H1 (cell line): Measurements from ENCODE around the gene FNIP2. TPM values are rescaled to one million over a fixed set of nuclear protein-coding genes. Genes with fewer than 3 reads are reported as not detected.

Experiments
- CTCF ChIA-PET: fragments of 300-600 bp; sonication (Branson Sonifier 250); formaldehyde crosslinking; loops from one replicate; lab custom pipeline; 2021; ENCODE audit not compliant: partially characterized antibody; lab: Charles Lee
- POLR2A ChIA-PET: fragments of 300-600 bp; sonication (Branson Sonifier 250); formaldehyde crosslinking; loops from one replicate; lab custom pipeline; 2021; ENCODE audit warnings: inconsistent platforms; ENCODE audit not compliant: partially characterized antibody; lab: Charles Lee
- DNase-seq, 2 experiments: peaks; one replicate each; pipeline versions ENCODE4 v3.0.0 to v3.0.0-alpha.2; 2010 to 2022; ENCODE audit warnings: low spot score in 2 of 2, low read depth in 1 of 2, mixed read lengths in 1 of 2
- FAIRE-seq: peaks from 2 replicates; lab custom pipeline; 2011; peaks lifted over from hg19 to GRCh38; lab: Jason Lieb, UNC
- H2AFZ ChIP-seq: 2 replicates; pipeline ENCODE4 v1.8.1; 2012; ENCODE audit warnings: low read length, inconsistent platforms
- H2AK5ac ChIP-seq: 2 replicates; pipeline ENCODE4 v1.6.1; 2013; ENCODE audit warnings: low read depth, low read length
- H2BK120ac ChIP-seq: replicated peaks from 2 replicates; pipeline ENCODE3; 2013; ENCODE audit warnings: low read depth, low read length, inconsistent platforms
- H2BK12ac ChIP-seq: 2 replicates; pipeline ENCODE4 v1.6.1; 2013; ENCODE audit warnings: low read depth, low read length
- H2BK15ac ChIP-seq: 2 replicates; pipeline ENCODE4 v1.6.1; 2013; ENCODE audit warnings: low read length
- H2BK20ac ChIP-seq: 2 replicates; pipeline ENCODE4 v1.6.1; 2013; ENCODE audit warnings: low read length
- H2BK5ac ChIP-seq: 2 replicates; pipeline ENCODE4 v1.6.1; 2013; ENCODE audit warnings: low read depth, low read length
- H3K14ac ChIP-seq: 2 replicates; pipeline ENCODE4 v1.6.1; 2013; ENCODE audit warnings: inconsistent platforms; ENCODE audit not compliant: insufficient read length
- H3K18ac ChIP-seq: 2 replicates; pipeline ENCODE4 v1.6.1; 2013; ENCODE audit warnings: low read length; ENCODE audit errors: extremely low read depth
- H3K23ac ChIP-seq: 2 replicates; pipeline ENCODE4 v1.6.1; 2013; ENCODE audit warnings: inconsistent platforms; ENCODE audit not compliant: insufficient read length
- H3K23me2 ChIP-seq: 2 replicates; pipeline ENCODE4 v1.6.1; 2013; ENCODE audit warnings: low read depth, low read length
- H3K27ac ChIP-seq: 2 replicates; pipeline ENCODE4 v1.6.1; 2011; ENCODE audit warnings: low read depth, low read length, inconsistent platforms
- H3K27me3 ChIP-seq, 4 experiments: replicated peaks in 1 of 4; 1 replicate in 1 of 4; 2 replicates in 3 of 4; pipeline versions ENCODE4 v1.6.1 to v1.8.1; 2011 to 2013; ENCODE audit warnings: low read length in 3 of 4, mild to moderate bottlenecking in 3 of 4, inconsistent platforms in 2 of 4, mixed read lengths in 2 of 4, moderate library complexity in 1 of 4; ENCODE audit not compliant: control insufficient read depth in 3 of 4, insufficient read depth in 3 of 4; ENCODE audit errors: extremely low read depth in 1 of 4
- H3K36me3 ChIP-seq, 4 experiments: 2 replicates each; pipeline versions ENCODE4 v1.6.1 to v1.8.1; 2011 to 2013; ENCODE audit warnings: mild to moderate bottlenecking in 4 of 4, low read length in 3 of 4, moderate library complexity in 2 of 4, control low read depth in 1 of 4, inconsistent platforms in 1 of 4; ENCODE audit not compliant: insufficient read depth in 4 of 4, control insufficient read depth in 2 of 4
- H3K4ac ChIP-seq: replicated peaks from 2 replicates; pipeline ENCODE3; 2013; ENCODE audit warnings: low read length, low read depth, mixed read lengths, inconsistent platforms; ENCODE audit not compliant: insufficient read length
- H3K4me1 ChIP-seq, 4 experiments: replicated peaks in 1 of 4; 1 replicate in 1 of 4; 2 replicates in 3 of 4; pipeline versions ENCODE4 v1.6.1 to v1.8.1; 2011 to 2013; ENCODE audit warnings: low read length in 3 of 4, inconsistent platforms in 2 of 4, mixed read lengths in 1 of 4; ENCODE audit not compliant: insufficient read depth in 4 of 4, control insufficient read depth in 3 of 4
- H3K4me2 ChIP-seq, 2 experiments: 2 replicates each; pipeline versions ENCODE4 v1.6.1 to v1.8.1; 2011 to 2013; ENCODE audit warnings: low read depth in 2 of 2, low read length in 2 of 2, control low read depth in 1 of 2, inconsistent platforms in 1 of 2, mild to moderate bottlenecking in 1 of 2; ENCODE audit not compliant: insufficient read depth in 1 of 2
- H3K4me3 ChIP-seq, 4 experiments: fragments of 200-600, 300-600 bp in 1 of 4; sonication (generic), shearing (Covaris generic), sonication (Bioruptor Twin) in 1 of 4; 2 replicates each; pipeline versions ENCODE4 v1.5.1 to v1.8.1; 2011 to 2016; ENCODE audit warnings: low read length in 4 of 4, low read depth in 3 of 4, control low read depth in 2 of 4, inconsistent platforms in 2 of 4, mild to moderate bottlenecking in 2 of 4, mixed read lengths in 1 of 4, moderate library complexity in 1 of 4; ENCODE audit not compliant: insufficient read depth in 2 of 4; ENCODE audit errors: extremely low read depth in 1 of 4
- H3K56ac ChIP-seq: replicated peaks from 2 replicates; pipeline ENCODE3; 2013; ENCODE audit warnings: low read depth, mild to moderate bottlenecking, mixed read lengths, low read length, inconsistent platforms; ENCODE audit not compliant: insufficient read length
- H3K79me1 ChIP-seq: 2 replicates; pipeline ENCODE4 v1.6.1; 2013; ENCODE audit warnings: low read depth, low read length, control low read depth
- H3K79me2 ChIP-seq, 2 experiments: 2 replicates each; pipeline versions ENCODE4 v1.6.1 to v1.8.1; 2012 to 2013; ENCODE audit warnings: low read length in 2 of 2, mild to moderate bottlenecking in 2 of 2, inconsistent platforms in 1 of 2; ENCODE audit not compliant: insufficient read depth in 2 of 2, control insufficient read depth in 1 of 2
- H3K9ac ChIP-seq, 4 experiments: replicated peaks in 1 of 4; 1 replicate in 1 of 4; 2 replicates in 3 of 4; pipeline versions ENCODE4 v1.6.1 to v1.8.1; 2011 to 2013; ENCODE audit warnings: low read depth in 3 of 4, low read length in 3 of 4, control low read depth in 2 of 4, mild to moderate bottlenecking in 2 of 4, moderate library complexity in 2 of 4, inconsistent platforms in 1 of 4; ENCODE audit errors: extremely low read depth in 1 of 4
- H3K9me3 ChIP-seq, 2 experiments: 2 replicates each; pipeline versions ENCODE4 v1.6.1 to v1.8.1; 2012 to 2013; ENCODE audit warnings: mild to moderate bottlenecking in 2 of 2, moderate library complexity in 2 of 2, control low read depth in 1 of 2, inconsistent platforms in 1 of 2, low read depth in 1 of 2, low read length in 1 of 2, mixed read lengths in 1 of 2; ENCODE audit not compliant: insufficient read depth in 2 of 2
- H4K20me1 ChIP-seq, 2 experiments: replicated peaks in 1 of 2; 2 replicates each; pipeline versions ENCODE3 to v1.8.1; 2011 to 2013; ENCODE audit warnings: inconsistent platforms in 2 of 2, low read length in 2 of 2, mild to moderate bottlenecking in 1 of 2; ENCODE audit not compliant: insufficient read depth in 2 of 2, control insufficient read depth in 1 of 2
- H4K5ac ChIP-seq: 2 replicates; pipeline ENCODE4 v1.6.1; 2013; ENCODE audit warnings: low read length, low read depth, mixed read lengths, inconsistent platforms; ENCODE audit not compliant: insufficient read length
- H4K8ac ChIP-seq: 2 replicates; pipeline ENCODE4 v1.8.0; 2013; ENCODE audit warnings: mild to moderate bottlenecking, moderate library complexity, low read length, inconsistent platforms; ENCODE audit not compliant: insufficient read depth; ENCODE audit errors: extremely low read depth
- H4K91ac ChIP-seq: replicated peaks from 2 replicates; pipeline ENCODE3; 2013; ENCODE audit warnings: low read length, mixed read lengths, inconsistent platforms; ENCODE audit not compliant: insufficient read length
- BACH1 ChIP-seq: IDR thresholded peaks from 2 replicates; pipeline ENCODE4 v1.6.1; 2012; ENCODE audit warnings: low read length, improper control_type of control experiment
- CBX5 ChIP-seq: fragments of 300-800, 300-1000 bp; sonication (generic); IDR thresholded peaks from 2 replicates; pipeline ENCODE4 v1.7.1; 2016; ENCODE audit warnings: antibody characterized with exemption, low read length, low read depth
- CHD1 ChIP-seq: IDR thresholded peaks from 2 replicates; pipeline ENCODE4 v1.6.1; 2012; ENCODE audit warnings: low read depth, low read length, improper control_type of control experiment
- FOSL1 ChIP-seq: IDR thresholded peaks from 2 replicates; pipeline ENCODE4 v1.6.1; 2011; ENCODE audit warnings: mild to moderate bottlenecking, low read depth, low read length, moderate library complexity; ENCODE audit not compliant: insufficient read depth
- POLR2A ChIP-seq, 2 experiments: IDR thresholded peaks; 1 replicate in 1 of 2; 2 replicates in 1 of 2; pipeline ENCODE4 v1.6.1; 2011; ENCODE audit warnings: low read depth in 2 of 2, low read length in 2 of 2, mild to moderate bottlenecking in 2 of 2; ENCODE audit errors: control extremely low read depth in 1 of 2
- SIN3A ChIP-seq, 2 experiments: IDR thresholded peaks in 1 of 2; conservative IDR thresholded peaks in 1 of 2; 2 replicates each; pipeline ENCODE4 v1.6.1; 2011 to 2012; ENCODE audit warnings: low read length in 2 of 2, improper control_type of control experiment in 1 of 2, low read depth in 1 of 2, mild to moderate bottlenecking in 1 of 2
- SP2 ChIP-seq: IDR thresholded peaks from 2 replicates; pipeline ENCODE4 v1.6.1; 2012; ENCODE audit warnings: mild to moderate bottlenecking, low read length, inconsistent platforms
- WGBS, 2 experiments: shearing (Covaris generic) in 1 of 2; methylation state at CpG; one replicate each; pipeline versions ENCODE4 v1.1.6 to v1.1.7; 2013 to 2015; ENCODE audit warnings: low lambda C conversion rate in 2 of 2, mixed read lengths in 2 of 2, inconsistent platforms in 1 of 2, low coverage in 1 of 2, missing lambda C conversion rate in 1 of 2; ENCODE audit not compliant: insufficient replicate concordance in 2 of 2, insufficient coverage in 1 of 2, insufficient read length in 1 of 2; ENCODE audit errors: extremely low coverage in 1 of 2, missing lambda C conversion rate in 1 of 2; 5-methylcytosine and 5-hydroxymethylcytosine counted together
- polyA plus RNA-seq, 7 experiments: library from polyadenylated mRNA; depleted of rRNA in 3 of 7; stranded (reverse) in 5 of 7; unstranded in 2 of 7; fragments of >200 nt in 5 of 7; fragments of 200-250 nt in 2 of 7; gene quantifications; 1 replicate in 5 of 7; 2 replicates in 1 of 7; 4 replicates in 1 of 7; pipeline versions ENCODE4 v1.2.1 to v1.2.3, GENCODE V29; 2011 to 2013; ENCODE audit warnings: missing spikeins in 2 of 7, mixed read lengths in 2 of 7
- total RNA-seq: library from RNA; stranded (reverse); fragmentation: NEBNext Ultra II Directional; extraction: Animal tissue kit (Norgen Biotek cat#: 25700); gene quantifications from 2 replicates; pipeline ENCODE4 v1.2.1, GENCODE V29; 2021

Gene FNIP2
- total and polyA plus RNA-seq, 2 of the 8 experiments (the other 6 are each of a cell fraction or from before 2014, with no cell fraction given) = 4.0 to 13.0 TPM

DNA sequence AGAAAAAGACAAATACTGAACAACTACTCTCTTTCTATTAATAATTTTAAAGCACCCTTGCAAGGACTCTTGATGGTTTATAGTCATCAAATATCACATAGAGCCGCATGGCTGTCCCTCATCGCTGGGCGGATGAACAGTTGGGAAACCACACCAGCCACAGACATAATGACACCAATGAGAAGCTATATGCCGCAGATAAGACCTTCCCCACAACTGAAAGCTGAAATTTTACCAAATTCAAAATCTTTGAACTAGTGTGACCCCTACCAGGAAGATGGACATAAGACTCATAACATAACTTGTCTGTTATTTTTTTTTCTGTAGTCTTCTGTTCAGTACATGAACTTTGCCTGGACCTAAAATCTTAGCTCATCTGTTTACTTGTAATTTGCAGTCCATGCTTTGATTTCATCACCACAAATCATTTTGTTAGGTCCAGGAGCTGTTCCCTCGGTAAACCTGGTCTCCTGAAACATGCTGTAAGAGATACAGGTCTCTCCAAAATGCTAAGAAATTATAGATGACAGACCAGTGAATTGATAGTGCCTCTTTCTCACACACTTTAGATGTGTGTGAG lies 176.8 kb downstream of the FNIP2 start:
- no peak overlapping the region for H2BK5ac ChIP-seq
- no peak overlapping the region for H3K14ac ChIP-seq
- H3K9me3 ChIP-seq = no peaks in the 10 kb centered on the region
- no peaks in the 10 kb centered on the region for H4K20me1 ChIP-seq
- no peak overlapping the region for H3K4me3 ChIP-seq
- H2BK15ac ChIP-seq = no peak overlapping the region
- TF ChIP-seq FOSL1 (no peak), SIN3A (conservative IDR thresholded peaks at IDR 0.05 in 1 of 2, IDR thresholded peaks at IDR 0.05 in 1 of 2; ENCODE audit: low read depth in 1 of 2, low read length in 2 of 2) (no peak), CHD1 (no peak), SP2 (no peak), CBX5 (no peak), BACH1 (no peak), POLR2A (IDR thresholded peaks at IDR 0.05; ENCODE audit: control extremely low read depth in 1 of 2, low read depth in 2 of 2, low read length in 2 of 2) (no peak)
- H3K79me1 ChIP-seq = no peaks in the 10 kb centered on the region
- no peaks in the 10 kb centered on the region for H3K79me2 ChIP-seq
- no peak overlapping the region for H3K4ac ChIP-seq
- no peak overlapping the region for H3K4me2 ChIP-seq
- H4K5ac ChIP-seq = no peak overlapping the region
- no peak overlapping the region for H2BK20ac ChIP-seq
- POLR2A ChIA-PET = no interaction called here
- H3K56ac ChIP-seq = no peak overlapping the region
- H2BK12ac ChIP-seq = no peak overlapping the region
- no peak overlapping the region for H4K91ac ChIP-seq
- H3K4me1 ChIP-seq = 0 out of 7 replicates have a peak, but pooled peaks cover 0 to 4% (median 0%) of the 10 kb centered on the region in 4 experiments
- no peaks in the 10 kb centered on the region for H3K27me3 ChIP-seq
- no peak overlapping the region for H3K27ac ChIP-seq
- H4K8ac ChIP-seq = no peak overlapping the region
- H2BK120ac ChIP-seq = no peak overlapping the region
- H2AK5ac ChIP-seq = no peak overlapping the region
- no peak overlapping the region for H3K23ac ChIP-seq
- DNase-seq (no peak), FAIRE-seq (no peak)
- WGBS, 2 experiments = 92% methylated on average over 5 of the region's 5 CpGs; no CpG with 5 or more reads in 1 of the 2 experiments
- H3K23me2 ChIP-seq = no peaks in the 10 kb centered on the region; the same call in 1 of the 2 replicates
- H3K9ac ChIP-seq = no peak overlapping the region
- no peaks in the 10 kb centered on the region for H3K36me3 ChIP-seq
- no peak overlapping the region for H3K18ac ChIP-seq
- no peak overlapping the region for H2AFZ ChIP-seq
- CTCF ChIA-PET = interaction anchor here (0.5 to 0.8 kb wide), 2 partner anchors 256 to 355 kb away, joined by 3 read pairs; no protein-coding TSS in a partner anchor
